Activated CD4-positive, alpha-beta memory T cell treated with anti-CD3 and anti-CD28 coated beads, Interleukin-2, amount 10 ng/mL, durations not matched to agents 7 days and 5 days (primary cell): Measurements from ENCODE around the gene ZNRF1. TPM values are rescaled to one million over a fixed set of nuclear protein-coding genes. Genes with fewer than 3 reads are reported as not detected.

Experiments
- CTCF ChIA-PET: fragments of 350-600 bp; sonication (Branson Sonifier 250); formaldehyde crosslinking; loops from one replicate; lab custom pipeline; 2021; ENCODE audit warnings: antibody characterized with exemption, inconsistent platforms; lab: Charles Lee
- POLR2A ChIA-PET: fragments of 350-600 bp; sonication (Branson Sonifier 250); formaldehyde crosslinking; loops from one replicate; lab custom pipeline; 2021; ENCODE audit warnings: antibody characterized with exemption; lab: Charles Lee
- DNase-seq: peaks from one replicate; pipeline ENCODE4 v3.0.0-alpha.2; 2020
- H3K27ac Mint-ChIP-seq: one replicate; pipeline ENCODE4 v1.8.0; 2021; ENCODE audit warnings: mild to moderate bottlenecking, mixed read lengths
- H3K27me3 Mint-ChIP-seq: one replicate; pipeline ENCODE4 v1.8.0; 2021; ENCODE audit warnings: mixed read lengths
- H3K36me3 Mint-ChIP-seq: one replicate; pipeline ENCODE4 v1.8.0; 2021; ENCODE audit warnings: low read depth, mixed read lengths
- H3K4me1 Mint-ChIP-seq: one replicate; pipeline ENCODE4 v1.8.0; 2021; ENCODE audit warnings: mixed read lengths
- H3K4me3 Mint-ChIP-seq: one replicate; pipeline ENCODE4 v1.8.0; 2021; ENCODE audit warnings: mild to moderate bottlenecking, mixed read lengths
- H3K9me3 Mint-ChIP-seq: one replicate; pipeline ENCODE4 v1.8.0; 2021; ENCODE audit warnings: mixed read lengths
- total RNA-seq, 2 experiments: library from RNA; stranded (reverse); gene quantifications; one replicate each; pipeline ENCODE4 v1.2.3, GENCODE V29; 2021

Gene ZNRF1
- total RNA-seq, 2 experiments from 2014 or later, result 22.7 to 25.3 TPM

- H3K27ac Mint-ChIP-seq, result no peak overlapping the region
- peaks cover 31% of the 10 kb centered on the region for H3K9me3 Mint-ChIP-seq
- CTCF ChIA-PET, result no interaction called here
- H3K27me3 Mint-ChIP-seq, result no peaks in the 10 kb centered on the region
- POLR2A ChIA-PET, result no interaction called here
- H3K4me3 Mint-ChIP-seq, result no peak overlapping the region
- peaks cover 57% of the 10 kb centered on the region for H3K36me3 Mint-ChIP-seq
- DNase-seq, result no peak
- H3K4me1 Mint-ChIP-seq, result peaks cover 30% of the 10 kb centered on the region
These were observed 153.0 kb downstream of the ZNRF1 start for GRCh38 chr16:75151798-75152197.

DNA sequence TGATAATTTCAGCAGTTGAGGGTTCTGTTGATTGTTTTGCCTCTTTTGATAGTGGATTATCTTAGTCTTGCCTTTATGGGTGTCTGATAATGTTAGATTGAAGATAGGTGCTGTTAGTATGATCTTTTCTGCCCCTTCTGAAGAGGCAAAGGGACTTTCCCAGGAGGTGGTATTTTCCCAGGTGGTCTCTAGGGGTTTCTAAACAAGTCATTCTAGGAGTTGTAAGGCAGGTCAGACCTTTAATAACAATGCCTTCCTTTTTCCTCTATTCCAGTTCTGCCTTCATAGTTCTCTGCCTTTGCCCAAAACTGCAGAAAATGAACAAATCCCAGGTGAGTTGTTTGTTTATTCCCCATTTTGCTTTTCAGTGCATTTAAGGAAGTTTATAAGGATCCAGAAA, 153.8 kb downstream of the ZNRF1 start:
- DNase-seq, result no peak
- peaks cover 31% of the 10 kb centered on the region for H3K9me3 Mint-ChIP-seq
- no peak overlapping the region for H3K27ac Mint-ChIP-seq
- ChIA-PET POLR2A (no interaction called here), CTCF (no interaction called here)
- H3K36me3 Mint-ChIP-seq, result peaks cover 65% of the 10 kb centered on the region
- no peak overlapping the region for H3K4me3 Mint-ChIP-seq
- no peaks in the 10 kb centered on the region for H3K27me3 Mint-ChIP-seq
- H3K4me1 Mint-ChIP-seq, result peaks cover 27% of the 10 kb centered on the region

DNA sequence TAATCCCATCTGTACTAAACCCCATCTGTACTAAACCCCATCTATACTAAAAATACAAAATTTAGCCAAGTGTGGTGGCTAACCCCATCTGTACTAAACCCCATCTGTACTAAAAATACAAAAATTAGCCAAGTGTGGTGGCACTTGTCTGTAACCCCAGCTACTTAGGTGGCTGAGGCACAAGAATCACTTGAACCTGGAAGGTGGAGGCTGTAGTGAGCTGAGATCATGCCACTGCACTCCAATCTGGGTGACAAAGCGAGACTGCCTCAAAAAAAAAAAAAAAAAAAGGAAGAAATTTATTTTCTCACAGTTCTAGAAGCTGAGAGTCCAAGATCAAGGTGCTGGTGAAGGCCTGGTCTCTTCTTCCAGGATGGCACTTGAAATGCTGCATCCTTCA, 161.6 kb downstream of the ZNRF1 start:
- Mint-ChIP-seq H3K4me1 (no peaks in the 10 kb centered on the region), H3K9me3 (peaks cover 32% of the 10 kb centered on the region), H3K27ac (no peak overlapping the region), H3K36me3 (peaks cover 70% of the 10 kb centered on the region), H3K4me3 (no peak overlapping the region), H3K27me3 (no peaks in the 10 kb centered on the region)
- CTCF ChIA-PET, result no interaction called here
- POLR2A ChIA-PET, result no interaction called here
- no peak for DNase-seq

Other genes starting within 250 kb of the ZNRF1 start
- gene FA2H, start 224.2 kb upstream of the ZNRF1 start, total RNA-seq, result 1 to 10 TPM in 1 of 2 experiments, under 1 TPM in 1; 0.50 to 1.1 TPM
- gene WDR59, start 13.9 kb upstream of the ZNRF1 start, total RNA-seq, result 10 to 100 TPM; 67.1 to 72.3 TPM
- gene LDHD, start 117.8 kb downstream of the ZNRF1 start, total RNA-seq, result under 1 TPM; 0.18 to 0.28 TPM
- 10 to 100 TPM; 10.8 to 13.3 TPM for gene ZFP1, start 149.5 kb downstream of the ZNRF1 start, total RNA-seq
- gene CTRB2, start 208.1 kb downstream of the ZNRF1 start, total RNA-seq, result not detected
- not detected for gene CTRB1, start 220.0 kb downstream of the ZNRF1 start, total RNA-seq